ENCODE measurements around the gene ZNF483.

DNA sequence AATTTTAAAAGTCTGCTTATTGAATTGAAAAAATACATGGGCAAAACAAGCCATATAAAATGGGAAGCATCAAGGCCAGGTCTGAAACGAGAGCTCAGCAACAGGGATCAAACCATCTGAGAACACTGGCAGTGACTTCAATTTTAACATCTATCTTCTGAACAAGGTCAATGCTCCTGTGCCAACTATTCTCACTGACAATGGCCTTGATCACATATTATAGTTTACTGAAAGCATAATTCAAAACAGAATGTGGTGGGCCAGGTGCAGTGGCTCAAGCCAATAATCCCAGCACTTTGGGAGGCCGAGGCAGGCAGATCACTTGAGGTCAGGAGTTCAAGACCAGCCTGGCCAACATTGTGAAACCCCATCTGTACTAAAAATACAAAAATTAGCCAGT, 49.8 kb upstream of the ZNF483 start:
- TF ChIP-seq, protein P1, sequence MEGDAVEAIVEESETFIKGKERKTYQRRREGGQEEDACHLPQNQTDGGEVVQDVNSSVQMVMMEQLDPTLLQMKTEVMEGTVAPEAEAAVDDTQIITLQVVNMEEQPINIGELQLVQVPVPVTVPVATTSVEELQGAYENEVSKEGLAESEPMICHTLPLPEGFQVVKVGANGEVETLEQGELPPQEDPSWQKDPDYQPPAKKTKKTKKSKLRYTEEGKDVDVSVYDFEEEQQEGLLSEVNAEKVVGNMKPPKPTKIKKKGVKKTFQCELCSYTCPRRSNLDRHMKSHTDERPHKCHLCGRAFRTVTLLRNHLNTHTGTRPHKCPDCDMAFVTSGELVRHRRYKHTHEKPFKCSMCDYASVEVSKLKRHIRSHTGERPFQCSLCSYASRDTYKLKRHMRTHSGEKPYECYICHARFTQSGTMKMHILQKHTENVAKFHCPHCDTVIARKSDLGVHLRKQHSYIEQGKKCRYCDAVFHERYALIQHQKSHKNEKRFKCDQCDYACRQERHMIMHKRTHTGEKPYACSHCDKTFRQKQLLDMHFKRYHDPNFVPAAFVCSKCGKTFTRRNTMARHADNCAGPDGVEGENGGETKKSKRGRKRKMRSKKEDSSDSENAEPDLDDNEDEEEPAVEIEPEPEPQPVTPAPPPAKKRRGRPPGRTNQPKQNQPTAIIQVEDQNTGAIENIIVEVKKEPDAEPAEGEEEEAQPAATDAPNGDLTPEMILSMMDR (IDR thresholded peaks at IDR 0.05; ENCODE audit: low read length) = no peak
- no peak for TF ChIP-seq EZH2 (IDR thresholded peaks at IDR 0.05; ENCODE audit: borderline replicate concordance, low read length)

Measured in OCI-LY1 (cell line).